G401 (cell line): ENCODE measurements around the gene APLF. TPM values are rescaled to one million over a fixed set of nuclear protein-coding genes. Genes with fewer than 3 reads are reported as not detected.

Source experiments
- DNase-seq: peaks from one replicate; pipeline ENCODE4 v3.0.0-alpha.2; 2015; ENCODE audit warnings: low spot score
- in situ Hi-C: cut with HindIII; loops from 2 replicates; pipeline ENCODE4 v1.10.0; 2016; ENCODE audit warnings: low sequenced_read_pairs, mixed read lengths
- total RNA-seq: library from RNA; depleted of rRNA; stranded (reverse); fragments of >200 nt; shearing (Covaris generic); gene quantifications from 2 replicates; pipeline ENCODE4 v1.2.3, GENCODE V29; 2014; rRNA removed

The APLF gene
- total RNA-seq, 1 experiment from 2014 or later: 0.58 TPM

GRCh38 chr2:68604077-68604476 lies 136.7 kb downstream of the APLF start:
- in situ Hi-C loops: no loop called here

GRCh38 chr2:68605939-68606338 lies 138.6 kb downstream of the APLF start:
- DNase-seq: no peak
- in situ Hi-C loops: no loop called here

More at GRCh38 chr2:68604077-68604476, 136.7 kb downstream of the APLF start:
- no peak for DNase-seq

DNA sequence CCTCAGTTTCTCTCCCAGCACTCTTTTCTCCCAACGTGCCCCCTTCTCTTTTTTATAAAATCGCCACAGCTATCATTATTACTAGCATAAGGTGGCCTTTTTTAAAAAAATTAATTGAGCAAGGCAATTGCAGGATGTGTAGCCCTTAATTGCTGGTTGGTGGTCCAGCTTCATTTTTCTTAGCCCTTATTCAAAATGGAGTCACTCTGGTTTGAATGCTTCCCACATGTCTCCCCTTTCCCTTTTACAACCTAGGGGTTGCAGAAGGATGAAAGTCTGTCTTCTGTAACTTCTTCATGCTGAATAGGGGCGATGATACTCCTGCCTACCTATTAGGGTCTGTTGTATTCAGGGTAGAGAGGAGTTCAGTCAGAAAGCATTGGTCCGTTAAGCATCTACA lies 139.4 kb downstream of the APLF start:
- in situ Hi-C loops: no loop called here
- no peak for DNase-seq

DNA sequence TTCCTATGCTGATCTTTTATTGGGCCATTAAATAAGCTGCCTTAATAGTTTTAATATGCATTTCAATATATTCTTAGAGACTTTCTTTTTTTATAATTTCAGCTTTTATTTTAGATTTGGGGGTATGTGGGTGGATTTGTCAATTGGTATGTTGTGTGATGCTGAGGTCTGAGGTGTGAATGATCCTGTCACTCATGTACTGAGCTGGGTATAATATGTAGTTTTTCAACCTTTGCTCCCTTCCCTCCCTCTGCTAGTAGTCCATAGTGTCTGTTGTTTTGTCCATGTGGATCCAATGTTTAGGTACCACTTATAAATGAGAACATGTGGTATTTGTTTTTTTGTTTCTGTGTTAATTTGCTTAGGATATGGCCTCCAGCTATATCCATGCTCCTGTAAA lies 140.5 kb downstream of the APLF start:
- DNase-seq: no peak
- in situ Hi-C loops: no loop called here

GRCh38 chr2:68612765-68613519 lies 145.6 kb downstream of the APLF start:
- in situ Hi-C loops: no loop called here
- no peak for DNase-seq

GRCh38 chr2:68620772-68621171 lies 153.4 kb downstream of the APLF start:
- in situ Hi-C loops: no loop called here

GRCh38 chr2:68623820-68624219 lies 156.4 kb downstream of the APLF start:
- in situ Hi-C loops: no loop called here
- DNase-seq: no peak

More at GRCh38 chr2:68620772-68621171, 153.4 kb downstream of the APLF start:
- no peak for DNase-seq

DNA sequence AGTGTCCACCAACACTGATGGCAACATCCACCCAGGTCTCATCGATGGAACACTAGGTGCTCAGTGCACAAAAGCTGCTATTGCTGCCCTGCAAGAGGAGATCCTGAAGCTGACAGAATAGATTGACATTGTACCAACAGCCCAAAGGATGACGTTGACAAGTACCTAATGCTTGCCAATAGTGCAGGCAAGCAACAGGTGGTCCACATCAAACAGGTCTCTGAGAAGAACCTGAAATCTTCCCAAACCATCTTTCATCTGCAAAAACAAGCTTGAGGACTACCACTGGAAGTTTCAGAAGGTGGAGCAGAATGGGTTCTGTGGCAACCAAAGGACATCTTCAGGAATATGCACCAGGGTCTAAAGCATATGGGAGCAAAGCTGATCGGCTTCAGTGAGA lies 160.2 kb downstream of the APLF start:
- in situ Hi-C loops: no loop called here

More for the DNA sequence above, 160.2 kb downstream of the APLF start:
- no peak for DNase-seq

Other genes starting within 250 kb of the APLF start
- 36.6 and 41.7 TPM in 2 replicates for gene PPP3R1, start 215.1 kb upstream of the APLF start, total RNA-seq
- gene CNRIP1, start 147.6 kb upstream of the APLF start, total RNA-seq: 8.4 and 19.8 TPM in 2 replicates
- not detected in 2 replicates for gene PLEK, start 102.3 kb upstream of the APLF start, total RNA-seq
- under 0.01 TPM in 1 of 2 replicates, not detected in the other for gene FBXO48, start 291 bp upstream of the APLF start, total RNA-seq
- gene PROKR1, start 176.0 kb downstream of the APLF start, total RNA-seq: not detected in 2 replicates